NCI-H187 treated with DMSO at 0.1 percent for 48 hours (cell line): Measurements from ENCODE around the gene ZFYVE21.

Experiments
- DNase-seq: peaks from one replicate; lab custom pipeline; 2025; lab: John Stamatoyannopoulos, UW

The ZFYVE21 gene

DNA sequence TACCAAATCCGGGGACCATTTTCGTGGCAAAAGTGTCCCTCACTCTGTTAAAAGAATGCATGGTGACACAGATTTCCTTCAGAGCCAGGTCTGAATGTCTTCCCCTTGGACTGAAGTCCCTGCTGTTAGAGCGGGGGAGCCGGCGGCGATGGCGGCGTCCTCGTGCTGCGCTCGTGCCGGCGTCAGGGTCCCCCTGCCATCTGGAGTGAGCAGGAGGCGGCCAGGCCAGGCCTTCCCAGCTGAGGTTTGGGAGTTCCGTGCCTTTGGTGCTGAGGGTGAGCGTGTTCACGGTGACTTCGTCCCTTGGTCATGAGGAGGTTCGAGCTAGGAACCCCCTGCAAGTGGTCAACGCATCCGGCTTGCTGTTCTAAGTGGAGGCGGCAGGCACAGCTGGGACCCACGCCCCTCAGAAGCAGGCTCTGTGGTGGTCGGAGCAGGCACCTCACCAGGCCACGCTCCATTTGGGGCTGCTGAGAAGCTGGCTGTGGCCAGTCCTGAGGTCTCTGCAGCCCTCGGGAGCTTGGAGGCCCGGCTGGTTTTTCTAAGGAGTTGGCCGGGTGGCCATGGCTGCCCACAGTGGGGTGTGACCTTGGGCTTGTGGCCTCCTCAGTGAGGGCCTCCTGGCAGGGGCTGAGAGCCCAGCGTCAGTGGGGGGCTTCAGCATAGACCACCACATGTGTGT lies 9.5 kb downstream of the ZFYVE21 start:
- no peak for DNase-seq

DNA sequence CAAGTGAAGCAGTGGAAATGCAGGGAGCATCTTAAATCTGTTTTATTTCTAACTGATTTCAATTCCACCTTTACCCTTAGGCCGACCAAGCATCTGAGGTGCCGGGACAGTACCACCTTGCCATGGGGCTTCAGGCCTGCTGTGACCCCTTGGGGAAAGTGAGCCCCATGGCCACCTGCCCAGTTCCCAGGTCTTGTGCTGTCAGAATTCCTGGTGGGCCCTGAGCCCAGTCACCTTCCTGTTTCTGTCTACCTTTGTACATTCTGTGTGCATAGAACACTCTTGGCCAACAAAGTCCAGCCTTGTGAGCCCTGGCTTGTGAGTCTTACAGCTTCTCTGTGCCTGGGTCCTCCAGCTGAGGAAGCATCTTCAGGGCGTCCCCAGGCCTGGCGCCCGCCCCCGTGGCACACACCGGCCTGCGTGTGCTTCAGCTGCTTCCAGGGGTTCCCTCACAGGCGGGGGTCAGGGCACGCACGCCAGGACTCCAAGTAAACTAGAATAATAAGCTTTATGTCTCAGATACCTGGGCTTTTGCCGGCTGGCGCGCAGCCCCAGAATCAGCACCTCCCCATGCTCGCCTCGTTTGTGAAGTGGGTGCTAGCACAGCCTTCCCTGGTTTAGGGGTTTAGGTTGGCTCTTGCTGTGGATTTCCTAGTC lies 10.3 kb downstream of the ZFYVE21 start:
- DNase-seq: no peak

DNA sequence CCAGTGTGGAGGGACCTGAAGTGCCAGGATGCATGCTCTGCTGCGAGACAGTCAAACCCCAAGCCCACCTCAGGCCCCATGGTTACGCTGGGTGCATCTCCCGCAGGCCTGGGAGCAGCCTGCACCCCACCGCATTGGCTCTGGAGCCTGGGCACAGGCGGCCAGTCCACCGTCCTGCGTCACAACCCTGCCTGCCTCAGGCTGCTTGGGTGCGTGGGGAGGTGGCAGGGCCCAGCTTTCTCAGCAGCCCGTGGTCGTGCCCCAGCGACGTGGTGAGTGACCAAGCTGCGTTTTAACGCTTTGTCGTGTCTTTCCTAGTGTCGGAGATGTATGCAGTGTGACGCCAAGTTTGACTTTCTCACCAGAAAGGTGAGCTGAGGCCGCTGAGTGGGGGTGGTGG lies 10.9 kb downstream of the ZFYVE21 start:
- DNase-seq: no peak

DNA sequence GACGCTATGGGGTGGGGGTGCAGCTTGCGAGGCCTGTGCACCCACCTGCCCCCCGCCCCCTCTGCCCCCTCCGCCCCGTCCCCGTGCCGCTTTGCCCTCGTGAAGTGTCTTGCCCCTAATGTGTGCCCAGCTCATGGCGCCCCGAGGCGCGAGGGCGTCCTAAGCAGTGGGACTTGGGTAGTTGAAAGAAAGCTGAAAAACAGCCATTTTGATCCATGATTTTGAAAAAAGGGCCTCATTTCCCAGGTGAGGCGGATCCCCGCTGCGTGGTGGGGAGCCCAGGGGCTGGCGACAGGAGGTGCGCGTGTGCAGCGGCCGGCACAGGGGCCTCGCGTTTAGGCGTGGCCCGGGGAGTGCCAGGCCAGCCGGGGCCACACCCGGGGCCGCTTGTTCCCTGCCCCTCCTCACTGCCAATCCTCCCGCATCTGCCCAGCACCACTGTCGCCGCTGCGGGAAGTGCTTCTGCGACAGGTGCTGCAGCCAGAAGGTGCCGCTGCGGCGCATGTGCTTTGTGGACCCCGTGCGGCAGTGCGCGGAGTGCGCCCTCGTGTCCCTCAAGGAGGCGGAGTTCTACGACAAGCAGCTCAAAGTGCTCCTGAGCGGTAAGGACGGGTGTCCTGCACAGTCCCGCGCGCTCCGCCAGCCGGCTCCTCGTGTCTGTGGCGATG lies 11.8 kb downstream of the ZFYVE21 start:
- no peak for DNase-seq

DNA sequence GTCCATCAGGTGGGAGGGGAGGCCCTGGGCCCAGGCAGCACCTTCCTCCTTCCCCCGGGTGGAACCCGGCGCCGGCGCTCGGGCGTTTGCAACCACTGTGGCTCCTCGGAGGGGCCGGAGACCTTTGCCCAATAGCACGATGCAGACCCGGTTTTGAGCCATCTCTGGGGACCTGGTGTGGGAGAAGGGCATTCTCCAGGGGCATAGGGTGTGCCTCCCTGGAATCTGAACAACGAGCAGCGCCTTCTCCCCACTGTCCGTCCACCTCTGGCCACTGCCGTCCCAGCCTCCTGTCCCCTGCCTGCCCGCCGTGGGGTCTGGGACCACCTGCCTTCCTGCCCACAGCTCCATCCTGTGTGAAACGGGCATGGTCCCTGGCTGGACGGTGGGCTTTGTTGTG lies 12.5 kb downstream of the ZFYVE21 start:
- no peak for DNase-seq

DNA sequence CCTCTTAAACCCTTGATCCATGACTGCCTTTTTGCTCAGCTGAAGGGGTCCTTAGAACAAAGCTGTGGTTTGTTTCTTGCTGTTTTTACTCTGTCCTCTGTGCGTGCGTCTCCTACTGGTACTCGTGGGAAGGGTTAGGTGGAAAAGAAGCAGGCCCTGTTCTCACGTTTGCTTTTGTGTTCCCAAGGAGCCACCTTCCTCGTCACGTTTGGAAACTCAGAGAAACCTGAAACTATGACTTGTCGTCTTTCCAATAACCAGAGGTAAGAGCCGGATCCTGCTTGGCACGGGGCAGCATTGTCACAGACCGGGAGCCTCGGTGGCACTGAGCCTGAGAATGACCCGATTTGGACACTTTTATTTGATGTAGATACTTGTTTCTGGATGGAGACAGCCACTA lies 13.1 kb downstream of the ZFYVE21 start:
- DNase-seq: no peak

DNA sequence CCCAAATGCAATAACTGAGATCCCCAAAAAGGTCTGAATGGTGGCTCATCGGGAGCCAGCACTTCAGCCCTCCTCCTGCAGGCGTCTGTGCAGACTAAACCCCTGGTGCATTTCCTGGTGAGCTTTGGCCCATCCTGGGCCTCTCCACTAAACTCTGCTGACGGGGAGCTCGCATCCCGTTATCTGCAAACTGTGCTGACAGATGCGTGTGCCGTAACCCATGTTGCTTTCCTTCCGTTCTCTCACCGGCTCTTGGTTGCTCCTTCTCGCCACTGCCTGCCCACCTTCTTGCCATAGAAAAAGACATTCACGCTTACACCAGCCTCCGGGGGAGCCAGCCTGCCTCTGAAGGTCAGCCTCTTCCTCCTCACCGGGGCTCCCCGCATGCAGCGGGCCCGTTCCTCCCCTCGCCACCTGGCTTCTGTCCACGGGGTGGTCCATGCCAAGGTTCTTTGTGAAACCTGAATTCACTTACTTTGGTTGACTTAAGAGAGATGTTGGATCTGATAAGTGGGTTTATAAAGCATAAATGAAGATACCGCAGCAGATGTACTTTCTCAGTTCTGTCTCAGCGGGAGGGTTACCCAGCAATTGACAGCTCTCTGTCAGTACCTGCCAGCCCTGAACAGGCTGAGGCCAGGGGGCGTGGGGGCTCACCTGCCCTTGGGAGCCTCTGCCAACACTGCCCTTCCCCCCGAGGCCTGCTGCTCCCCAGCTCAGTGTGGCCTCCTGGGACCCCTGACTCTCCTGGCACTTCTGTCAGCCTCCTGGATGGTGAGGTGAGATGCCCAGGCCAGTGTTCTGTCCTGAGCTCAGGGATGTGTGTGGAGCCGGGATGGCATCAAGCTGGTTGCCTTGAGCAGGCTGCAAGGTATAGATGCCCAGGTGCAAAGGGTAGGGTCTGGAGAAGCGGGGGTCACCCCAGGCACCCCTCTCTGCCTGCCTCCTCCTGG lies 14.2 kb downstream of the ZFYVE21 start:
- DNase-seq: no peak

DNA sequence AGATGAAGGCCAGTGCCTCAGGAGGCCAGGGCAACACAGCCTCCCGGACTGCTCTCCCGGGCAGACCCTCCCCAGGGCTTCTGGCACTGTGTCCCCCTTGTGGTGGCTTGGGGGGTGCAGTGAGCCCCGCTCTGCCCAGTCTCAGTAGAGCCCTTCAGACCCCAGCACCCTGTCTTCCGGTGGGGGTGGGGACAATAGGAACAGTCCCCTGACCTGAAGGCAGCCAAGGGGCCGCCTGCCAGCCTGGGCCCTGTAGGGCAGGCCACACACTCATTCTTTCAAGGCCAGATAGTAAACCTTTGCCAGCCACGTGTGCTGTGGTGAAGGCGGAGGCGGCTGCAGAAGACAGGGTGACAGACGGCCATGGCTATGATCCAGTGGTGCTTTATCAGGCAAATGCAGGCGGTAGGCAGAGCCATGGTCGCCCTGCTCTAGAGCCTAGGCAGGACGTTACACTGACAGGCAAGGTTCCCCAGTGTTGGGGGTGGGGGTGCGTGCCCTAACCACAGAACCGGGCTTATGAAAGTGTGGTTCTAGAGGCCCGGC lies 15.0 kb downstream of the ZFYVE21 start:
- DNase-seq: no peak

DNA sequence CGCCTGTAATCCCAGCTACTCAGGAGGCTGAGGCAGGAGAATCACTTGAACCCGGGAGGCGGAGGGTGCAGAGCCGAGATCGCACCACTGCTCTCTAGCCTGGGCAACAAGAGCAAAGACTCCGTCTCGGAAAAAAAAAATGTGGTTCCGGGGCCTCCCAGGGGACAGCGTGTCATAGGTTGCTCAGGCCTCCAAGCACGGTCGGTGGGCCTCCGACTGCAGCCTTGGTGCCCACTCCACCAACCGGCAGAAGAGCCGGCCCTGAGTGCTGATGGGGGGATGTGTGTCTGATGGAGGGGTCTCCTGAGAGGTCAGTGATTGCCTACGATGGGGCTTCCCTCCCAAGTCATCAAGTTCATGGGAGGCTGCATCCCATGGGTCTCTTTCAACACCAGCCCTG lies 15.9 kb downstream of the ZFYVE21 start:
- DNase-seq: no peak

DNA sequence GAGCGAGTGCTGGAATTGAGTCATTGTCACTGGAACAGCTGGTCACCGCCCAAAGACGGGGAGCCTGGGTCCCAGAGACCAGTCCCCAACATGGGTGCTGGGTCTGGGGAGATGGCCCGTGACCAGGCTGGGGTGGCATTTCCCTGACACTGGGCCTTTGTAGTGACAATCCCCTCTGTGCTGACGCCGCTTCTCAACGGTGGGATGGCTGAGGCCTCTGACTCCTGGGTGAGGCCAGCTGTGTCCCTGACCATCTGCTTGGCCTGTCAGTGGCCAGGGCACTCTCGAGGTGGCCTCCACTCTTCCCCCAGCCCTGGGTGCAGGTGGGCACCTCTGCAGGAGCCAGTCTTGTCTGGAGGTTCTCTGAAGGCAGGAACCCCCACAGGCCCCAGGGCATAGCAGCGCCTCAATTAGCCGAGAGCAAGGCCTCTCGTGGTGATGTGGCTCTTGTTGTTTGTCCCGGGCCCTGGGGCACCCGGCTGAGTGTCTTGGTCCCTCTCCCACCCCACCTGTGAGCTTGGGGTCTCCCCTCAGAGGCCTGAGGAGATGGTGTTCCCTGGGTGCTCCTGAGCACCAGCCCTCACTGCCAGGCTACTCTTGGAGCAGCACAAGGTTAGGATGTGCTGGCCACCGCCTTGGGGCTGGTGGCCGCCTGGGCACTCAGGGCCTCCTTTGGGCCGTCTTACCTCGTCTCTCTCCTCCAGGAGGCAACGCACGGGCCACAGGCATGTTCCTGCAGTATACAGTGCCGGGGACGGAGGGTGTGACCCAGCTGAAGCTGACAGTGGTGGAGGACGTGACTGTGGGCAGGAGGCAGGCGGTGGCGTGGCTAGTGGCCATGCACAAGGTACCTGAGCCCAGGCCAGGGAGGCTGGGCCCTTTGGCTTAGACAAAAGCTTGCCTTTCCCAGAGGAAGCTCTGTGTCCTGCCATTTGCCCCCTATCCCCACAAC lies 16.6 kb downstream of the ZFYVE21 start:
- DNase-seq: no peak

DNA sequence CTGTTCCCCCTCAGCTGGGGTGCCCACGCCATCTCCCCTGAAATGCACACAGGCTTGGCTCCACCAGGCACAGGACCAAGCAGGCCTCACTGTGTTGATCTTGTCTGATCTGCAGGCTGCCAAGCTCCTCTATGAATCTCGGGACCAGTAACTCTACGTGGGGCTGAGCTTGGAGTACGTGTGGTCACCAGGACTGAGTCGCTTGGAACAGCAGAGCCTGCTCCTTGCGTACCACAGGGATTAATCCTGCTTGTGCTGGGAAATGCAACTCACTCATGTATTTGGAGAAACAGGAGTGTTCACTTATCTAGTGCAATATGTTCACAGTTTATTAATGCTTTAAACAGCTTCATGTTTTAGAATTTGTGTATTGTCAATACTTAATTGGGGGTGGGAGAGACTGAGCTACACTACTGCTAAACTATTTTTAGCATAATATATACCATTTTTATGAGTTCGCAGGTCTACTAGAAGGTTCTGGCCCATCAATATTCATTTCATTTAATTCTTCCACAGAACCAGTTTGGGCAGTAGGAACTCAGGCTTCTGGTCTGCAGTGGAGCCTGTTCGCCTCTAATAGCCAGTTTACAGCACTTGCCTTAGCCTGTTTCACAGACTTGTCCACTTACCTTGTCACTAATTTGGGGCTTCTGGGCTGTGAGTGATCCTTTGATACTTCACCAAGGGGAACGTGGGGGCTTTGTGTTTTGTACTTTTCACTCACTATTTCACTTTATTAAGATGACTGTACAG lies 17.4 kb downstream of the ZFYVE21 start:
- DNase-seq: no peak

DNA sequence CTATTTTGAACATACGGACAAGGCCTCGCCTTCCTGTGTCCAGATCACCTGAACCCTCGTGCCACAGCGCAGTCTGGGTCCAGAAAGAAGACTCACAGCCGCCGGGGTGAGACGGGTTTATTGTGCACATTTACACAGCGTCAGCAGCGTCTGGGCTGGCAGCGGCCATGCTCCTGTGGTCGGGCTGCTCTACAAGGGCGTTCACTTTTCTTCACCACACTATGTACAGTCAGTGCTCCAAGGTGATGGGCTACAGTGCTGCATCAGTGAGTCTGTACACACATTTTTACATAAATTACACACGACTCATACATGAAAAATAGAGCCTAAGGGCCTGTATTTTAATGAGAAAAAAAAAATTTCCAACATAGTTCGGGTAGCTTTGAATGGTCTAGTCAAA lies 18.0 kb downstream of the ZFYVE21 start:
- DNase-seq: no peak

DNA sequence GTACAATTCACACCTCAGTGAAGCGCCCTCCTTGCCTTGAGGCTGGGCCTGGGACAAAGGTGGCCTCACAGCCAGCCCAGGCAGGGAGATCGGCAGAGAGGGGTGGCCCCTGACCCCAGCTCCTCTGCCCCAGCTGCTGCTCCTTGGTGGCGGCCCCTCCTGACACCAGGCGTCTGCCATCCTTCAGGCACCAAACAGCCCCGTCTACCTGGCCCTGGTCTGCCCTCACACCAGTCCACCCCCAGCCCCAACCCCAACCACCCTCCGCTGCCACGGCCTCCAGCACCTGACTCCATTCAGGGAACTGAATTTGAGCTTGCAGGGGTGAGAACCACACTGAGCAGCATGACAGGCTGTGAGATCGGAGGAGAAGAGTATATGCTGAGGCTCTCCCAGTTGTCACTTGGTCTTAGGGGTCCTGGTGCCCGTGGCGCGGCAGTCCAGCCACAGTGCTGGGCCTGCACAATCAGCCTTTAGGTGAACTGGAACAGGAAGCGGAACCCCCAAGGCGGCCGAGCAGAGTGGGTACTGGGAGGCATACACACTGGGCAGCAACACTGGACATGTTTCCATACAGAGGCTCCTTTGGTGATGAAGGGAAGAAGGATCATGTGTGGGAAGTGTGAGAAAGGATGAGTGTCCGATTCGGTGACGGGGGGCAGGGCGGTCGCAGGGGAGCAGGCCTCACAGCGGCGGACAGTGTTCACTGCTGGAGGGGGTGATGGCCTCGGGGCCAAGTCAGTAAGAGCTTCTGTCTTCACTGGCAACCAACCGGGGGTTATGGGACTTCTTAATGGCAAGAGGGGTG lies 18.7 kb downstream of the ZFYVE21 start:
- DNase-seq: no peak

DNA sequence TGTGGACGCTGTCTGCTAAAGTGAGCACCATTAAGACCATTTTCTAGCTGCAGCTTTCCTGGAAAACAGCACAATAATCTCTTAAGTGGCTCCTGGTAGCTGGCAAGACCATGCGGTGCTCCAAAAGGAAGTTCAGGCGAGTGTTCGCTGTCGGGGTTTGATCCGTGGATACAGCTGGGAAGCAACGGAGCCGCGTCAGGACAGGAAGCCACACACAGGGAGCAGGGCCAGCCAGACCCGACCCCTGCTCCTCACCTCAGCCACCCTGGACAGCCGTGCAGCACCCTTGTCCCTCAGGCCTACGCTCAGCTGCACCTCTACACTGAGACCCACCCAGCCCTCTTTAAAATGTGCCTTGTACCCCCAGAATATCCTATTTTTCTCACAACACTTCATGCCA lies 19.4 kb downstream of the ZFYVE21 start:
- DNase-seq: no peak

DNA sequence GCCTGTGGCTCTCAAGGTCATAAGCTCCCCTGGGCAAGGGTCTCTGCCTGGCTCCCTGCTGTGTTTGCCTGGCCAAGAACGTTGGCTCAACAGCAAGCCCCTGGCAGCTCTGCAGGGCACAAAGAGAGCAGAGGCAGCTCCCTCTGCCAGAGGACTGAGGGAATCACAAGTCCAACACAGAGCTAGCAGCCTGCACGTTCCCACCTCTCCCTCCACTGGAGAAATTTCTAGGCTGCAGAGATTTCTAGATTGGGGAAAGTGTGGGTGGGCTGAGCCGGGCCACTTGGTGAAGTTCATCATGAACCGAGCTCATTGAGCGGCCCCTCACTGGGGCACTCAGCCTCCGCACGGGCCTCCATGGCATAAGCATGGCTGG lies 19.8 kb downstream of the ZFYVE21 start:
- no peak for DNase-seq

DNA sequence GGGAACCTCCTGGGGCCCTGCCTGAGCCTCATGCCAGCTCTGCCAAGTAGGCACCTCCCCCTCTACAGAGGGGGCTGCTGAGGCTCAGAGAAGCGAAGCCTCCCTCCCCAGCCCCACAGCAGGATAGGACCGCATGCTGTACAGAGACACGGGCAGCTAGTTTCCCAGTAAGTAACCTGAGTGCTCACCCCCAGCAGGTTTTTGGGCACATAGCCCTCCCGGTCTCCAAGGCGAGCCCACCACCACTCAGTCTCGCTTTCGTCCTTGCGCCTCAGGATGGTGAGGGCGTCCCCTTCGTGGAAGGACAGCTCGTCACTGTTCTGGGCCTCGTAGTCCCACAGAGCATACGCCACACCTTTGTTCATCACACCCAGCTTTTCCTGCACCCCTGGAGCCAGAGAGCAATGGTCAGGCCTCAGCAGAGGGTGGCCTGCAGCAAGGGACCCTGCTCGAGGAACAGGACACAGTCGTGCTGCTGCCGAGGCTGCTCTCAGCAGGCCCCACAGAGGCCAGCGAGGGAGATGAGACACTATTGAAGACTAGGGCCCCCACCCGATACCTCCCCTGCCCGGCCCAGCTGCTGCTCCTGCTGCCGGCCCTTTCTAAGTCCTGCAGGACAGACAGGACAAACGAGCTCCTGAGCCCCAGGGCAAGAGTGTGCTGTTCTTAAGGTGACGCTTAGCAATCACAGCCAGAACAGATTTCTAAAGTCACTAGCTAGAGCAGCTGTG lies 20.4 kb downstream of the ZFYVE21 start:
- no peak for DNase-seq

DNA sequence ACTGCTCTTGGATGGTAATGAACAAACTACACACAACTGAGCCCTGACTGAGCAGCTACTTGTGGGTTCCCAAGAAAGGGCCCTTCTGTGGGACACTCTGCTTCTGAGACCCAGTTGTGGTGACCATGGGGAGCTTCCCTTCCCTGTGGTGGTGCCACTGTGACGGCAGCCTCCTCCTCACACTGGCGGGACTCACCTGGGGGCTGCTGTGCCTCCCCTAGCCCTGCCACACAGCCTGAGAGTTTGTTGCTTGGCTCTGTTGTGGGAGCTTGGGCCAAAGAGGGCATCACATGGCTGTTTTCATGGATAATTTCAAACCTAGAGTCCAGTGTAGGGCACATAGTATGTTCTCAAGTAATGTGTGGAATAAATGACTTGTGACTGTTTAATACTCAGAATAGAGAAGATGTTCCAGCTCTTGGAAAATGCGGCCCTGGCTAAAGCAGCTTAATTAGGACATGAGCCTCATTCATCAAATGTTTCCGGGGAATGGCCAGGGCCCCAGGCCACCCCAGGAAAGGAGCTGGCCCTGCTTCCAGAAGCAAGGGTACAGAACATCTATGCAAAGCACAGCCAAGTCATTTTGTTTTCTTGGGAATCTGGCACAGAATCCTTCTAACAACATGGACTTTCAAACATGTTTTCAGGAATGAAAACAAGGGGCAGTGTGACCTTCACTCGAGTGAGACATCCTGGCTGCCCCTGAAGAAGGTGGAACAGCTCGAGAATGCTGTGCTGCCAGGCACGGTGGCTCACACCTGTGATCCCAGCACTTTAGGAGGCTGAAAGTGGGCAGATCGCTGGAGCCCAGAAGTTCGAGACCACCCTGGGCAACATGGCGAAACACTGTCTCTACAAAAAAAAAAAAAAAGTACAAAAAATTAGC lies 21.2 kb downstream of the ZFYVE21 start:
- DNase-seq: no peak
